Transverse colon (tissue), 4 donors: ENCODE results near the gene PGD. TPM values are rescaled to one million over a fixed set of nuclear protein-coding genes. Genes with fewer than 3 reads are reported as not detected.

Experiments
- DNase-seq: peaks from one replicate; pipeline ENCODE4 v3.0.0-alpha.2; 2019
- H3K27ac ChIP-seq, 4 donors: fragments of 200-600 bp; sonication (generic); 2 replicates each; pipeline ENCODE4 v1.5.1; 2016 to 2018; ENCODE audit warnings: inconsistent platforms in 4 of 4
- H3K27me3 ChIP-seq: fragments of 200-600 bp; sonication (generic); 2 replicates; pipeline ENCODE4 v1.5.1; 2017; ENCODE audit warnings: inconsistent platforms
- H3K36me3 ChIP-seq, 4 donors: fragments of 200-600 bp; sonication (generic); 2 replicates each; pipeline ENCODE4 v1.5.1; 2017 to 2019; ENCODE audit warnings: inconsistent platforms in 4 of 4
- H3K4me1 ChIP-seq, 4 donors: fragments of 200-600 bp; sonication (generic); 2 replicates each; pipeline ENCODE4 v1.5.1; 2017 to 2020; ENCODE audit warnings: inconsistent platforms in 4 of 4
- H3K4me3 ChIP-seq, 4 donors: fragments of 200-600 bp; sonication (generic); 1 replicate in 1 of 4; 2 replicates in 3 of 4; pipeline versions ENCODE4 v1.5.1 to v1.6.1; 2017 to 2019; ENCODE audit warnings: inconsistent platforms in 4 of 4
- H3K9me3 ChIP-seq, 2 donors: fragments of 200-600 bp; sonication (generic); 2 replicates each; pipeline ENCODE4 v1.5.1; 2017 to 2019; ENCODE audit warnings: inconsistent platforms in 2 of 2
- EP300 ChIP-seq: sonication (generic); formaldehyde crosslinking; IDR thresholded peaks from one replicate; pipeline ENCODE4 v1.6.1; 2017; ENCODE audit warnings: antibody characterized with exemption, low read depth
- POLR2A ChIP-seq: fragments of 450-650 bp; IDR thresholded peaks from one replicate; pipeline ENCODE4 v1.6.1; 2016; ENCODE audit warnings: antibody characterized with exemption, mild to moderate bottlenecking, moderate library complexity
- POLR2AphosphoS5 ChIP-seq, 3 donors: sonication (generic); formaldehyde crosslinking; IDR thresholded peaks; one replicate each; pipeline ENCODE4 v1.6.1; 2016; ENCODE audit warnings: antibody characterized with exemption in 3 of 3
- WGBS, 2 donors: methylation state at CpG; one replicate each; pipeline ENCODE4 v1.1.5; 2018; ENCODE audit warnings: low coverage in 1 of 2; 5-methylcytosine and 5-hydroxymethylcytosine counted together
- in situ Hi-C, 4 donors: fragments of 200-750 bp; cut with MboI; loops; one replicate each; pipeline versions ENCODE4 v1.15.0 to v1.15.1; 2017; ENCODE audit warnings: low sequenced_read_pairs in 3 of 4, low pct_ligation_motif_present in 1 of 4, low pct_unique_long_range_greater_than_20kb in 1 of 4
- intact Hi-C: fragments of 100-400 bp; cut with DNase I; formaldehyde crosslinking; loops from one replicate; pipeline ENCODE4 v1.15.1; 2023; ENCODE audit warnings: low total_unique reads
- total RNA-seq, 4 donors: library from RNA; depleted of rRNA; stranded (reverse); fragments of >200 nt; gene quantifications; one replicate each; pipeline ENCODE4 v1.1.0, GENCODE V29; 2016
- TF ChIP-seq, protein P1 (sequence below), 5 experiments: fragments of 200-600 bp in 3 of 5; fragments of 450-650 bp in 2 of 5; sonication (generic) in 3 of 5; IDR thresholded peaks; 1 replicate in 2 of 5; 2 replicates in 3 of 5; pipeline ENCODE4 v1.5.1; 2016 to 2017; ENCODE audit warnings: antibody characterized with exemption in 5 of 5, inconsistent platforms in 3 of 5, mild to moderate bottlenecking in 2 of 5, moderate library complexity in 1 of 5

The PGD gene
- total RNA-seq, 4 donors from 2014 or later, result 15.7 to 73.0 (median 66.1) TPM

DNA sequence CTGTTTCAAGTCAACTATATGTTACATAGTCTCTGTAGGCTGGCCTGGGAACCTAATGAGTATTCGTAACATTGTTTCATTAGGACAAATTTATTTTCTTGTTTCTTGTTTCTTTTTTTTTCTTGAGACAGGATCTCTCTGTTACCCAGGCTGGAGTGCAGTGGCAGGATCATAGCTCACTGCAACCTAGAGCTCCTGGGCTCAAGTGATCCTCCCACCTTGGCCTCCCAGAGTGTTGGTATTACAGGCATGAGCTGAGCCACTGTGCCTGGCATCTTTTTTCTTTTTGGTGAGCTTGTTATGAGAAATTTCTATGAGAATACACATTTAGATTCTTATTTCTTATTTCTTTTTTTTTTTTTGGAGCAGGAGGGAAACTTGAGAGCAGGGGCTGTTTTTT, 38.2 kb downstream of the PGD start:
- no peak overlapping the region for H3K27ac ChIP-seq
- H3K4me3 ChIP-seq, result no peak overlapping the region
- peaks cover 0 to under 1% (median under 1%) of the 10 kb centered on the region in 4 donors for H3K4me1 ChIP-seq
- in situ Hi-C loops, result loop anchor here in 1 of 4 donors (10.0 kb wide), 1 partner anchor 58 kb away; no protein-coding TSS in a partner anchor
- TF ChIP-seq POLR2AphosphoS5 (IDR thresholded peaks at IDR 0.05) (no peak), POLR2A (no peak), EP300 (no peak)
- TF ChIP-seq, protein P1, sequence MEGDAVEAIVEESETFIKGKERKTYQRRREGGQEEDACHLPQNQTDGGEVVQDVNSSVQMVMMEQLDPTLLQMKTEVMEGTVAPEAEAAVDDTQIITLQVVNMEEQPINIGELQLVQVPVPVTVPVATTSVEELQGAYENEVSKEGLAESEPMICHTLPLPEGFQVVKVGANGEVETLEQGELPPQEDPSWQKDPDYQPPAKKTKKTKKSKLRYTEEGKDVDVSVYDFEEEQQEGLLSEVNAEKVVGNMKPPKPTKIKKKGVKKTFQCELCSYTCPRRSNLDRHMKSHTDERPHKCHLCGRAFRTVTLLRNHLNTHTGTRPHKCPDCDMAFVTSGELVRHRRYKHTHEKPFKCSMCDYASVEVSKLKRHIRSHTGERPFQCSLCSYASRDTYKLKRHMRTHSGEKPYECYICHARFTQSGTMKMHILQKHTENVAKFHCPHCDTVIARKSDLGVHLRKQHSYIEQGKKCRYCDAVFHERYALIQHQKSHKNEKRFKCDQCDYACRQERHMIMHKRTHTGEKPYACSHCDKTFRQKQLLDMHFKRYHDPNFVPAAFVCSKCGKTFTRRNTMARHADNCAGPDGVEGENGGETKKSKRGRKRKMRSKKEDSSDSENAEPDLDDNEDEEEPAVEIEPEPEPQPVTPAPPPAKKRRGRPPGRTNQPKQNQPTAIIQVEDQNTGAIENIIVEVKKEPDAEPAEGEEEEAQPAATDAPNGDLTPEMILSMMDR (IDR thresholded peaks at IDR 0.05), result no peak
- no peaks in the 10 kb centered on the region for H3K36me3 ChIP-seq
- H3K9me3 ChIP-seq, result no peaks in the 10 kb centered on the region
- WGBS, 2 donors, result 97 to 100% methylated on average over 1 of the region's 1 CpG
- no peak for DNase-seq
- intact Hi-C loops, result no loop called here
- no peaks in the 10 kb centered on the region for H3K27me3 ChIP-seq

DNA sequence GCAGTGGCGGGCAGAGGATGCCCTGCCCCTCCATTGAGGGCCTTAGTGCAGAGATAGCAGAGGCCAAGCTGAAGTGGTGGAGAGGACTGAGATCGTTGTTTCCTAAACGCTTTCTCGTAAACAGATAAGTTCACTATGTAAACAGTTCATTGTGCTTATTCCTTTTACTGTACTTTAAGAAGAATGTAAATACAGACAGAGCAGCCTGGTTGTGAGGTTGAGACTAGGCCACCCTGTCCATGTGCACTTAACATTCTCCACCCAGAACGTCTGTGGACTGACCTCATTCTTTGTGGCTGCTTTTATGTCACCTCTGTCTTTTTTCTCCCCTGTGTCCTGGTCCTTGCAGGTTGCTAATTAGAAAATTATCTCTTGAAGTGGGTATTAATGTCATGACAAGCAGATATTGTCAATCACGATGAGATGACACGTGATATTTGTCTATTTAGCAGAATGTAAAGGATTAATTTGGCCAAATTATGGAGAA, 39.9 kb downstream of the PGD start:
- intact Hi-C loops, result no loop called here
- Histone ChIP-seq H3K27me3 (no peaks in the 10 kb centered on the region), H3K36me3 (no peaks in the 10 kb centered on the region), H3K4me1 (no peaks in the 10 kb centered on the region), H3K9me3 (no peaks in the 10 kb centered on the region), H3K4me3 (no peak overlapping the region), H3K27ac (no peak overlapping the region)
- in situ Hi-C loops, result loop anchor here in 1 of 4 donors (10.0 kb wide), 1 partner anchor 56 kb away; no protein-coding TSS in a partner anchor
- TF ChIP-seq, protein P1 (IDR thresholded peaks at IDR 0.05), result no peak
- TF ChIP-seq EP300 (no peak), POLR2A (no peak), POLR2AphosphoS5 (IDR thresholded peaks at IDR 0.05) (no peak)
- 53 to 74% methylated on average over 4 to 7 of the region's 7 CpGs for WGBS, 2 donors
- DNase-seq, result no peak

DNA sequence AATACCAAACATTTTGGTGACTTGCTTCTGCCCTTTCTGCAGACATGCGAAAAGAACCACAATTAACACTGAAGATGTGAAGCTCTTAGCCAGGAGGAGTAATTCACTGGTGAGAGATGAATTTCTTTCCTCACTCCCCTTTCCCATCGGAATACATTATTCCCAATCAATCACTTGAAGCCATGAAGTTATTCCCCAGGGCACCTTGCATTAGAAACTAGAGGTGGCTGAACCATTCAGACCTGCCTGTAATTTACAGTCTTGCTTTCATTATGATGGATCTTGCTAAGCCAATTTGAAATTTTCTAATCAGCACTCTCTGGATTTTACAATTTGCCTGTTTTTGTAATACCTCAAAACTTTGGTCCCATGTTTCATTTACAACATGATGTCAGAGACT, 41.4 kb downstream of the PGD start:
- H3K27me3 ChIP-seq, result no peaks in the 10 kb centered on the region
- no peaks in the 10 kb centered on the region for H3K4me1 ChIP-seq
- 95 to 100% methylated on average over 1 to 2 of the region's 2 CpGs for WGBS, 2 donors
- TF ChIP-seq POLR2A, result no peak
- TF ChIP-seq, protein P1 (IDR thresholded peaks at IDR 0.05), result no peak
- no peak for TF ChIP-seq EP300
- intact Hi-C loops (no loop called here), in situ Hi-C loops (no loop called here)
- no peak for DNase-seq
- no peaks in the 10 kb centered on the region for H3K36me3 ChIP-seq
- no peak overlapping the region for H3K27ac ChIP-seq
- H3K9me3 ChIP-seq, result no peaks in the 10 kb centered on the region
- H3K4me3 ChIP-seq, result no peak overlapping the region

DNA sequence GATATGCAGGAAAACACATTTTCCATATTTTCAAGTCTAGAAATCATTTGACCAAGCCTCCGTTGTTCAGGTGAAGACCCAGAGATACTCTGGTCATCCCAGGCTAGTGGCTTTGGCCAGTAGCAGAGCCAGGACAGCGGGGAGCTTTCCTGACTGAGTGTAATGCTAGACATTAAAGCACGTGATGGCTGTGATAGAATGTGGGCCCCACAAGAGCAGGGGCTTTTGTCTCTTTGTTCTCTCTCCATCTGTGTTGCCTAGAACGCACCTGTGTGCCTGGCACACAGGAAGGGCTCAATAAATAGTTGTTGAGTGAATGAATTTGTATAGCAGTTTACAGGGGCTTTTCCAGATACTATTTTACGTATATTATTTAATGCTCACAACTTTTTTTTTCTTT, 41.9 kb downstream of the PGD start:
- no peak for DNase-seq
- no peak for TF ChIP-seq POLR2AphosphoS5 (IDR thresholded peaks at IDR 0.05)
- no peak for TF ChIP-seq POLR2A
- TF ChIP-seq EP300, result no peak
- TF ChIP-seq, protein P1 (IDR thresholded peaks at IDR 0.05), result no peak
- Histone ChIP-seq H3K4me1 (no peaks in the 10 kb centered on the region), H3K27ac (no peak overlapping the region), H3K36me3 (no peaks in the 10 kb centered on the region), H3K4me3 (no peak overlapping the region), H3K27me3 (no peaks in the 10 kb centered on the region), H3K9me3 (no peaks in the 10 kb centered on the region)
- intact Hi-C loops (no loop called here), in situ Hi-C loops (no loop called here)
- WGBS, 2 donors, result 93 to 94% methylated on average over 2 to 5 of the region's 5 CpGs
